GM18517 (cell line): ENCODE data around the gene GNB5.

Source experiments
- ATAC-seq: cut with Tn5 transposase; IDR thresholded peaks from one replicate; pipeline ENCODE4 v1.9.1; 2021; ENCODE audit warnings: mild to moderate bottlenecking, moderate library complexity; ENCODE audit not compliant: unreplicated experiment

The GNB5 gene

DNA sequence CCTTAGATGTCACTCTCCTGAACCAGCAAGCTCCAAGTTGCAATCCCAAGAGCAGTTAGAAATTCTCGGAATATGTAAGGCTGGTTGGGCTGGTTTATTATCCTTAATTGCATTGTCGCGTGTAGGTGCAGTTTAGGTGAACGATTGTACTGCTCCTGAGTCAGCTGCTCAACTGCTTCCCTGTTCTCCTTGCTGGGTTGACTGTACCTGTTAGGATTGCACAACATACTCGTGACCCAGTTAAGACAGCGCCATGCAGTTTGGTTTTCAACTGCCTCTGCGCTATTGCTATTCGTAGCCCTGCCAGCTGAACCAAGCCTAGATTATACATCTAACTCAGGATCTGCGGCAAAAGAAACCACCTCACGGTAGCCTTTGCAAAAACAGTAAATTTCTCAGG, 119.6 kb downstream of the GNB5 start:
- ATAC-seq, result no peak

DNA sequence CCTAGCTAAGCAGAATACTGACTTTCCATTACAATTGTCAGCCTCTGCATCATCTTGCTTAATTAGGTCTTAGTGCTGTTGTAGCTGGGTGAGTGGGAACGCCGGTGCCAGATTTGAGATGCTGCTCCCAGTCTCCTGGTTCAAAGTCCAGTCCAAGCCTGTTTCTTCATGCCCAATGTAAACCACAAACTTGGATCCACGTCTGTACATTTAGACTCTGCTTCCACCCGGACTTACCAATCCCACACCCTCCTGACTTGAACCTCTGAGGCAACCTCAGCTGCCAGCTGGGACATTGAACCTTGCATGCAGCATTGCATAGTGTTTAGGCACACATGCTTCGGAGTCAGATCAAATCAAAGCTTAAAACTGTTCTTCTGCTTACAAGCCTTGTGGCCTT, 121.6 kb downstream of the GNB5 start:
- no peak for ATAC-seq

GRCh38 chr15:52068004-52068615, 123.1 kb downstream of the GNB5 start:
- no peak for ATAC-seq

- ATAC-seq, result no peak
Measured at GRCh38 chr15:52067545-52067926, 123.7 kb downstream of the GNB5 start.

GRCh38 chr15:52066842-52067544, 124.2 kb downstream of the GNB5 start:
- ATAC-seq, result no peak
